Neural cell (in vitro differentiated cells): ENCODE results near the gene SPCS1. TPM values are rescaled to one million over a fixed set of nuclear protein-coding genes. Genes with fewer than 3 reads are reported as not detected.
A peak's percentile ranks its signal among the peaks of the same experiment; 100 is the strongest.

Experiments
- H2AFZ ChIP-seq: fragments of 200-600, 300-800 bp; sonication (generic), shearing (Covaris generic); 2 replicates; pipeline ENCODE4 v1.6.0; 2014; ENCODE audit warnings: low read depth, mild to moderate bottlenecking, antibody characterized with exemption, low read length, moderate library complexity
- H3F3A ChIP-seq: fragments of 200-600 bp; shearing (Covaris generic); 2 replicates; pipeline ENCODE4 v1.6.1; 2016; ENCODE audit warnings: mild to moderate bottlenecking, moderate library complexity, mixed read lengths, antibody characterized with exemption, low read length; ENCODE audit not compliant: insufficient read depth, poor library complexity, severe bottlenecking
- H3K27ac ChIP-seq: fragments of 200-600, 300-800 bp; sonication (generic), shearing (Covaris generic); 2 replicates; pipeline ENCODE4 v1.5.1; 2014; ENCODE audit warnings: mild to moderate bottlenecking, low read length, moderate library complexity
- H3K27me3 ChIP-seq: fragments of 300-800, 200-600 bp; sonication (generic), shearing (Covaris generic); 2 replicates; pipeline ENCODE4 v1.6.0; 2014; ENCODE audit warnings: mild to moderate bottlenecking, low read depth, low read length, moderate library complexity; ENCODE audit not compliant: insufficient read depth
- H3K36me3 ChIP-seq: fragments of 300-800, 200-600 bp; sonication (generic), shearing (Covaris generic); 2 replicates; pipeline ENCODE4 v1.5.1; 2014; ENCODE audit warnings: mild to moderate bottlenecking, antibody characterized with exemption, low read length, moderate library complexity; ENCODE audit not compliant: insufficient read depth
- H3K4me2 ChIP-seq: fragments of 300-800, 200-600 bp; sonication (generic), shearing (Covaris generic); 2 replicates; pipeline ENCODE4 v1.6.0; 2014; ENCODE audit warnings: mild to moderate bottlenecking, low read length
- H3K4me3 ChIP-seq: fragments of 300-800, 200-600 bp; sonication (generic), shearing (Covaris generic); 2 replicates; pipeline ENCODE4 v1.5.1; 2014; ENCODE audit warnings: mild to moderate bottlenecking, low read length, moderate library complexity
- H3K79me2 ChIP-seq: fragments of 200-600 bp; shearing (Covaris generic); replicated peaks from 2 replicates; pipeline ENCODE4 v1.6.0; 2014; ENCODE audit warnings: mild to moderate bottlenecking, low read length, moderate library complexity; ENCODE audit not compliant: insufficient read depth
- H3K9ac ChIP-seq: fragments of 300-800, 200-600 bp; sonication (generic), shearing (Covaris generic); 2 replicates; pipeline ENCODE4 v1.6.1; 2016; ENCODE audit warnings: mild to moderate bottlenecking, low read length, mixed read lengths
- H3K9me2 ChIP-seq: fragments of 200-600 bp; shearing (Covaris generic); 2 replicates; pipeline ENCODE4 v1.6.1; 2016; ENCODE audit warnings: mild to moderate bottlenecking, low read length, mixed read lengths; ENCODE audit not compliant: insufficient read depth
- H3K9me3 ChIP-seq: fragments of 200-600, 300-800 bp; sonication (generic), shearing (Covaris generic); 2 replicates; pipeline ENCODE4 v1.6.1; 2016; ENCODE audit warnings: mild to moderate bottlenecking, mixed run types, low read length, moderate library complexity, mixed read lengths
- H4K20me1 ChIP-seq: fragments of 200-600 bp; shearing (Covaris generic); 2 replicates; pipeline ENCODE4 v1.6.1; 2016; ENCODE audit warnings: mild to moderate bottlenecking, mixed run types; ENCODE audit not compliant: insufficient read depth
- EP300 ChIP-seq: fragments of 450-650 bp; conservative IDR thresholded peaks from 2 replicates; pipeline ENCODE4 v1.6.1; 2014; ENCODE audit warnings: antibody characterized with exemption, mild to moderate bottlenecking, moderate library complexity; ENCODE audit not compliant: poor library complexity, severe bottlenecking
- EZH2 ChIP-seq: fragments of 200-600, 300-800 bp; shearing (Covaris generic), sonication (generic); IDR thresholded peaks from 2 replicates; pipeline ENCODE4 v1.6.1; 2014; ENCODE audit warnings: antibody characterized with exemption, low read length, borderline replicate concordance, mild to moderate bottlenecking; ENCODE audit not compliant: insufficient read depth, poor library complexity, severe bottlenecking
- MXI1 ChIP-seq: fragments of 450-650 bp; conservative IDR thresholded peaks from 2 replicates; pipeline ENCODE4 v1.6.1; 2014; ENCODE audit warnings: antibody characterized with exemption, mild to moderate bottlenecking; ENCODE audit not compliant: poor library complexity, severe bottlenecking
- POLR2AphosphoS5 ChIP-seq: IDR thresholded peaks from 2 replicates; pipeline ENCODE4 v1.6.1; 2012
- RAD21 ChIP-seq: fragments of 450-650 bp; conservative IDR thresholded peaks from 2 replicates; pipeline ENCODE4 v1.6.1; 2014; ENCODE audit warnings: antibody characterized with exemption, mild to moderate bottlenecking, moderate library complexity
- SMC3 ChIP-seq: fragments of 450-650 bp; conservative IDR thresholded peaks from 2 replicates; pipeline ENCODE4 v1.6.1; 2014; ENCODE audit warnings: antibody characterized with exemption, mild to moderate bottlenecking, moderate library complexity; ENCODE audit not compliant: poor library complexity
- TAF1 ChIP-seq: IDR thresholded peaks from 2 replicates; pipeline ENCODE4 v1.6.1; 2012; ENCODE audit warnings: low read depth
- polyA plus RNA-seq: library from polyadenylated mRNA; depleted of rRNA; stranded (reverse); fragments of >200 nt; gene quantifications from 2 replicates; pipeline ENCODE4 v1.2.3, GENCODE V29; 2014
- TF ChIP-seq, protein P1 (sequence below): IDR thresholded peaks from 2 replicates; pipeline ENCODE4 v1.6.1; 2012; ENCODE audit warnings: borderline replicate concordance
- TF ChIP-seq, protein P2 (sequence below): fragments of 450-650 bp; IDR thresholded peaks from 2 replicates; pipeline ENCODE4 v1.5.1; 2014; ENCODE audit warnings: antibody characterized with exemption, mild to moderate bottlenecking, moderate library complexity; ENCODE audit not compliant: poor library complexity, severe bottlenecking

SPCS1 gene
- polyA plus RNA-seq, 1 donor from 2014 or later, result 97.4 TPM

DNA sequence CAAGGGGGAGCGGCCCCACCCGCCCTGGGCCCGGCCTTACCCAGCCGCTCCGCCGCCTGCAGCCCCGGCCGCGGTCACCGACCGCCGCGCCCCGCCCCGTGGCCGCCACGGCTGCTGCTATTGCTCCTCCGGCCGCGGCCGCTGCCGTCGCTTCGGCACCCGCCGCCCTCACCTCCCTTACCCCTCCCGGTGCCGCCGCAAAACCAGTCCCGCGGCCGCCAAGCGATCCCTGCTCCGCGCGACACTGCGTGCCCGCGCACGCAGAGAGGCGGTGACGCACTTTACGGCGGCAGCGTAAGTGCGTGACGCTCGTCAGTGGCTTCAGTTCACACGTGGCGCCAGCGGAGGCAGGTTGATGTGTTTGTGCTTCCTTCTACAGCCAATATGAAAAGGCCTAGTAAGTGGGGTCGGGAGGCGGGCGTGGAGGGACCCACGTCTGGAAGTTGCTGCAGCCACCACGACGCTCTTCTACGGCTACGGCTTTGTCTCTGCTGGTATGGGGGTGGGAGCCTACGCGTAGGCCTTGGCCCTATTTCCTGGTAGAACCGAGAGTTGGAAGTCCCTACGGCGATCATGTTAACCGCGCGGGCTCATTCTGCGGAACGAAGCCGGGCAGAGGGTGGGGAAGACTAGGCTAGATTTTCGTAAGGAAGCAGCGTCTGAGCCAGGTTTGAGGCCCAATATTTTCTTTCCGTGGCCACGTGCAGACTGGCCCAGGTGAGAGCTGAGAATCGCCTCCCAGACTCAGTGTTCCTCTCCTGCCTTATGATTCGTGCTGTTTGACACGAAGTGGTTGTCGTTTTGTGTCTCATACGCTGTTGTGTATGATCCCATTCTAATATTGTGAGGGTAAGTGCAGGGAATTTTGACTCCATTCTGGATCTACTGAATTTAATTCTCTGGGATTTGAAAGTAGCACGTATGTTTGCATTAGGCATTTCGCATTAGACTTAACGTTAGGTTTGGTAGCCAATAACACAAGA is 19.9 kb upstream of the SPCS1 start, which contains the start of the genes GNL3 and PBRM1:
GNL3 (plus strand) TSS at position 324 of the 983 bp plus-strand sequence; CDS start at position 385, 61 bp downstream.
PBRM1 (minus strand) TSS at position 205 of the 983 bp plus-strand sequence.
- H3K27me3 ChIP-seq, result no peaks in the 10 kb centered on the region
- no peaks in the 10 kb centered on the region for H3F3A ChIP-seq
- H3K79me2 ChIP-seq, result peaks cover 54% of the 10 kb centered on the region
- TF ChIP-seq MXI1 (peak; percentile 100), TAF1 (peak; percentile 90), EZH2 (no peak), EP300 (peak; percentile 71), POLR2AphosphoS5 (peak; percentile 95), RAD21 (peak; percentile 10), SMC3 (peak; percentile 10)
- TF ChIP-seq, protein P1, sequence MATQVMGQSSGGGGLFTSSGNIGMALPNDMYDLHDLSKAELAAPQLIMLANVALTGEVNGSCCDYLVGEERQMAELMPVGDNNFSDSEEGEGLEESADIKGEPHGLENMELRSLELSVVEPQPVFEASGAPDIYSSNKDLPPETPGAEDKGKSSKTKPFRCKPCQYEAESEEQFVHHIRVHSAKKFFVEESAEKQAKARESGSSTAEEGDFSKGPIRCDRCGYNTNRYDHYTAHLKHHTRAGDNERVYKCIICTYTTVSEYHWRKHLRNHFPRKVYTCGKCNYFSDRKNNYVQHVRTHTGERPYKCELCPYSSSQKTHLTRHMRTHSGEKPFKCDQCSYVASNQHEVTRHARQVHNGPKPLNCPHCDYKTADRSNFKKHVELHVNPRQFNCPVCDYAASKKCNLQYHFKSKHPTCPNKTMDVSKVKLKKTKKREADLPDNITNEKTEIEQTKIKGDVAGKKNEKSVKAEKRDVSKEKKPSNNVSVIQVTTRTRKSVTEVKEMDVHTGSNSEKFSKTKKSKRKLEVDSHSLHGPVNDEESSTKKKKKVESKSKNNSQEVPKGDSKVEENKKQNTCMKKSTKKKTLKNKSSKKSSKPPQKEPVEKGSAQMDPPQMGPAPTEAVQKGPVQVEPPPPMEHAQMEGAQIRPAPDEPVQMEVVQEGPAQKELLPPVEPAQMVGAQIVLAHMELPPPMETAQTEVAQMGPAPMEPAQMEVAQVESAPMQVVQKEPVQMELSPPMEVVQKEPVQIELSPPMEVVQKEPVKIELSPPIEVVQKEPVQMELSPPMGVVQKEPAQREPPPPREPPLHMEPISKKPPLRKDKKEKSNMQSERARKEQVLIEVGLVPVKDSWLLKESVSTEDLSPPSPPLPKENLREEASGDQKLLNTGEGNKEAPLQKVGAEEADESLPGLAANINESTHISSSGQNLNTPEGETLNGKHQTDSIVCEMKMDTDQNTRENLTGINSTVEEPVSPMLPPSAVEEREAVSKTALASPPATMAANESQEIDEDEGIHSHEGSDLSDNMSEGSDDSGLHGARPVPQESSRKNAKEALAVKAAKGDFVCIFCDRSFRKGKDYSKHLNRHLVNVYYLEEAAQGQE, result peak; percentile 65
- TF ChIP-seq, protein P2, sequence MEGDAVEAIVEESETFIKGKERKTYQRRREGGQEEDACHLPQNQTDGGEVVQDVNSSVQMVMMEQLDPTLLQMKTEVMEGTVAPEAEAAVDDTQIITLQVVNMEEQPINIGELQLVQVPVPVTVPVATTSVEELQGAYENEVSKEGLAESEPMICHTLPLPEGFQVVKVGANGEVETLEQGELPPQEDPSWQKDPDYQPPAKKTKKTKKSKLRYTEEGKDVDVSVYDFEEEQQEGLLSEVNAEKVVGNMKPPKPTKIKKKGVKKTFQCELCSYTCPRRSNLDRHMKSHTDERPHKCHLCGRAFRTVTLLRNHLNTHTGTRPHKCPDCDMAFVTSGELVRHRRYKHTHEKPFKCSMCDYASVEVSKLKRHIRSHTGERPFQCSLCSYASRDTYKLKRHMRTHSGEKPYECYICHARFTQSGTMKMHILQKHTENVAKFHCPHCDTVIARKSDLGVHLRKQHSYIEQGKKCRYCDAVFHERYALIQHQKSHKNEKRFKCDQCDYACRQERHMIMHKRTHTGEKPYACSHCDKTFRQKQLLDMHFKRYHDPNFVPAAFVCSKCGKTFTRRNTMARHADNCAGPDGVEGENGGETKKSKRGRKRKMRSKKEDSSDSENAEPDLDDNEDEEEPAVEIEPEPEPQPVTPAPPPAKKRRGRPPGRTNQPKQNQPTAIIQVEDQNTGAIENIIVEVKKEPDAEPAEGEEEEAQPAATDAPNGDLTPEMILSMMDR, result peak; percentile 33
- H3K27ac ChIP-seq, result peak within 1 kb of the TSS; percentile 93
- no peaks in the 10 kb centered on the region for H3K9me3 ChIP-seq
- H4K20me1 ChIP-seq, result no peaks in the 10 kb centered on the region
- peak within 1 kb of the TSS; percentile 83 for H3K4me3 ChIP-seq
- peak within 1 kb of the TSS; percentile 92 for H3K9ac ChIP-seq
- H3K9me2 ChIP-seq, result no peaks in the 10 kb centered on the region
- H3K36me3 ChIP-seq, result peaks cover 4% of the 10 kb centered on the region
- H2AFZ ChIP-seq, result peak within 1 kb of the TSS; percentile 65
- peak within 1 kb of the TSS; percentile 97 for H3K4me2 ChIP-seq

DNA sequence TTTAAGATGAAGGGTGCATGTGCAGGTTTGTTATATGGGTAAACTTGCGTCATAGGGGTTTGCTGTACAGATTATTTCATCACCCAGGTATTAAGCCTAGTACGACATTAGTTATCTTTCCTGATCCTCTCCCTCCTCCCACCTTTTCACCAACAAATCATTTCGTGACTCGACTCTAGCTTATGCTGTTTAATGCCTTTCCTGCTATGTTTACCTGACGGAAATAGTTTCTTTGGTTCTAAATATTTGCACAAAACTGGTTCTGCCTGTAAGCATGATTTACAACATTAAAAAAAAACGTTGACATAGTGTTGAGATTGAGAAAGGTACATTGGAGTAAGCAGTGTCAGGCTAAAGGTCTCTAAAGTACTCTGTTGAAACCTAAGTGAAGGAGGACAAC is 17.6 kb upstream of the SPCS1 start:
- H3K9me3 ChIP-seq, result no peaks in the 10 kb centered on the region
- no peaks in the 10 kb centered on the region for H3K27me3 ChIP-seq
- H3K9me2 ChIP-seq, result no peaks in the 10 kb centered on the region
- H3F3A ChIP-seq, result no peaks in the 10 kb centered on the region
- no peak overlapping the region for H3K4me2 ChIP-seq
- no peak overlapping the region for H3K27ac ChIP-seq
- no peak overlapping the region for H2AFZ ChIP-seq
- H3K9ac ChIP-seq, result no peak overlapping the region
- H4K20me1 ChIP-seq, result no peaks in the 10 kb centered on the region
- no peak for TF ChIP-seq EP300
- no peak for TF ChIP-seq SMC3
- no peak for TF ChIP-seq EZH2
- TF ChIP-seq MXI1, result no peak
- no peak for TF ChIP-seq RAD21
- TF ChIP-seq, protein P2, result no peak
- TF ChIP-seq, protein P1, result no peak
- TF ChIP-seq POLR2AphosphoS5, result no peak
- TF ChIP-seq TAF1, result no peak
- H3K79me2 ChIP-seq, result peaks cover 36% of the 10 kb centered on the region
- peaks cover 4% of the 10 kb centered on the region for H3K36me3 ChIP-seq
- no peak overlapping the region for H3K4me3 ChIP-seq
